HCT116 (cell line): Measurements from ENCODE around the gene LRRC1. TPM values are rescaled to one million over a fixed set of nuclear protein-coding genes. Genes with fewer than 3 reads are reported as not detected.
A peak's percentile ranks its signal among the peaks of the same experiment; 100 is the strongest.

Experiments
- ATAC-seq: fragments of 200-7000 bp; cut with Tn5 transposase; 2 replicates; pipeline ENCODE4 v1.9.1; 2020; ENCODE audit warnings: mild to moderate bottlenecking, moderate library complexity
- BruUV-seq: library from RNA; stranded (reverse); fragments of 400-500 nt; replicated peaks from 2 replicates; lab custom pipeline; 2021; lab: Mats Ljungman, UMichigan
- CTCF ChIA-PET: fragments of 300-600 bp; sonication (Branson Sonifier 250); formaldehyde crosslinking; loops from one replicate; lab custom pipeline; 2021; ENCODE audit warnings: antibody characterized with exemption; lab: Charles Lee
- POLR2A ChIA-PET: fragments of 300-600, 350-600 bp; sonication (Branson Sonifier 250); formaldehyde crosslinking; loops from one replicate; lab custom pipeline; 2021; ENCODE audit warnings: antibody characterized with exemption; lab: Charles Lee
- RAD21 ChIA-PET, 2 experiments: fragments of 300-600 bp; sonication (Branson Sonifier 250); formaldehyde crosslinking; loops; one replicate each; lab custom pipeline; 2023; ENCODE audit warnings: low total read pairs in 2 of 2; ENCODE audit not compliant: uncharacterized antibody in 2 of 2, unreplicated experiment in 2 of 2, low non-redundant PET in 1 of 2; lab: Charles Lee
- DNase-seq: peaks from one replicate; pipeline ENCODE4 v3.0.0-alpha.2; 2010; ENCODE audit warnings: low read depth, low spot score
- H2AFZ ChIP-seq: fragments of 200-600 bp; shearing (Covaris generic), sonication (generic); 2 replicates; pipeline ENCODE4 v1.6.1; 2017; ENCODE audit warnings: low read depth, mixed run types, mixed read lengths, antibody characterized with exemption, low read length; ENCODE audit not compliant: poor library complexity, severe bottlenecking
- H3K27ac ChIP-seq: 2 replicates; pipeline ENCODE4 v1.5.1; 2012; ENCODE audit warnings: low read depth, low read length
- H3K27me3 ChIP-seq: fragments of 200-600 bp; sonication (generic); 2 replicates; pipeline ENCODE4 v1.6.1; 2016; ENCODE audit warnings: mixed run types, low read length, mixed read lengths; ENCODE audit not compliant: insufficient read depth
- H3K36me3 ChIP-seq, 2 experiments: fragments of 200-500 bp in 1 of 2; fragments of 200-600 bp in 1 of 2; sonication (Bioruptor generic) in 1 of 2; sonication (generic) in 1 of 2; 2 replicates each; pipeline versions ENCODE4 v1.5.1 to v1.6.1; 2014 to 2016; ENCODE audit warnings: low read length in 2 of 2, inconsistent platforms in 1 of 2, mixed read lengths in 1 of 2, mixed run types in 1 of 2; ENCODE audit not compliant: insufficient read depth in 2 of 2, control insufficient read depth in 1 of 2
- H3K4me1 ChIP-seq, 2 experiments: fragments of 200-600 bp in 1 of 2; sonication (generic) in 1 of 2; 2 replicates each; pipeline versions ENCODE4 v1.5.1 to v1.6.1; 2012 to 2017; ENCODE audit warnings: low read length in 2 of 2, inconsistent platforms in 1 of 2, mild to moderate bottlenecking in 1 of 2, mixed read lengths in 1 of 2, mixed run types in 1 of 2, moderate library complexity in 1 of 2; ENCODE audit not compliant: insufficient read depth in 2 of 2, control insufficient read depth in 1 of 2
- H3K4me2 ChIP-seq: fragments of 200-600 bp; sonication (generic); 2 replicates; pipeline ENCODE4 v1.6.1; 2017; ENCODE audit warnings: mixed run types, low read length, mixed read lengths
- H3K4me3 ChIP-seq, 2 experiments: fragments of 200-600 bp in 1 of 2; sonication (generic) in 1 of 2; replicated peaks in 1 of 2; 2 replicates each; pipeline ENCODE4 v1.5.1; 2011 to 2016; ENCODE audit warnings: low read length in 2 of 2, control low read depth in 1 of 2, low read depth in 1 of 2, mild to moderate bottlenecking in 1 of 2, mixed read lengths in 1 of 2, mixed run types in 1 of 2
- H3K79me2 ChIP-seq: fragments of 200-600 bp; sonication (generic); 2 replicates; pipeline ENCODE4 v1.6.1; 2017; ENCODE audit warnings: mild to moderate bottlenecking, mixed run types, low read length, moderate library complexity, mixed read lengths; ENCODE audit not compliant: insufficient read depth
- H3K9ac ChIP-seq: fragments of 200-600 bp; sonication (generic); 2 replicates; pipeline ENCODE4 v1.6.1; 2016; ENCODE audit warnings: low read length, mixed read lengths
- H3K9me2 ChIP-seq: fragments of 200-600 bp; sonication (generic), shearing (Covaris generic); 2 replicates; pipeline ENCODE4 v1.6.1; 2017; ENCODE audit warnings: mixed run types, mild to moderate bottlenecking, moderate library complexity; ENCODE audit not compliant: insufficient read depth
- H3K9me3 ChIP-seq, 2 experiments: fragments of 200-500 bp in 1 of 2; fragments of 200-600 bp in 1 of 2; sonication (Bioruptor generic) in 1 of 2; sonication (generic) in 1 of 2; 2 replicates each; pipeline ENCODE4 v1.6.1; 2014 to 2017; ENCODE audit warnings: low read length in 2 of 2, mixed read lengths in 2 of 2, inconsistent platforms in 1 of 2, low read depth in 1 of 2, mild to moderate bottlenecking in 1 of 2, mixed run types in 1 of 2, moderate library complexity in 1 of 2; ENCODE audit not compliant: control insufficient read depth in 1 of 2, insufficient read depth in 1 of 2
- H4K20me1 ChIP-seq: fragments of 200-600 bp; sonication (generic), shearing (Covaris generic); 2 replicates; pipeline ENCODE4 v1.6.1; 2017; ENCODE audit warnings: mixed run types, mild to moderate bottlenecking, moderate library complexity; ENCODE audit not compliant: insufficient read depth
- ATF3 ChIP-seq: IDR thresholded peaks from 2 replicates; pipeline ENCODE4 v1.6.1; 2012
- CBX3 ChIP-seq: IDR thresholded peaks from 2 replicates; pipeline ENCODE4 v1.6.1; 2012; ENCODE audit warnings: low read depth
- CEBPB ChIP-seq: IDR thresholded peaks from 2 replicates; pipeline ENCODE4 v1.6.1; 2012; ENCODE audit warnings: low read depth
- ELF1 ChIP-seq: IDR thresholded peaks from 2 replicates; pipeline ENCODE4 v1.6.1; 2012; ENCODE audit warnings: low read depth, borderline replicate concordance
- MAX ChIP-seq: IDR thresholded peaks from 2 replicates; pipeline ENCODE4 v1.6.1; 2012
- REST ChIP-seq: IDR thresholded peaks from 2 replicates; pipeline ENCODE4 v1.6.1; 2012; ENCODE audit warnings: low read depth
- SIN3A ChIP-seq: IDR thresholded peaks from 2 replicates; pipeline ENCODE4 v1.6.1; 2012; ENCODE audit warnings: low read depth
- SP1 ChIP-seq: IDR thresholded peaks from 2 replicates; pipeline ENCODE4 v1.6.1; 2012; ENCODE audit warnings: low read depth
- SRF ChIP-seq: IDR thresholded peaks from 2 replicates; pipeline ENCODE4 v1.6.1; 2012; ENCODE audit warnings: low read depth
- ZBTB33 ChIP-seq: IDR thresholded peaks from 2 replicates; pipeline ENCODE4 v1.6.1; 2011; ENCODE audit warnings: mild to moderate bottlenecking, low read length, moderate library complexity; ENCODE audit not compliant: insufficient replicate concordance; ENCODE audit errors: extremely low read depth
- ZFX ChIP-seq: fragments of 450-650 bp; IDR thresholded peaks from 2 replicates; pipeline ENCODE4 v1.6.1; 2017
- intact Hi-C: fragments of 100-400 bp; cut with micrococcal nuclease; formaldehyde crosslinking; loops from 2 replicates; pipeline ENCODE4 v1.10.0; 2022
- total RNA-seq: library from RNA; stranded (reverse); gene quantifications from one replicate; pipeline ENCODE4 v1.2.1, GENCODE V29; 2021; ENCODE audit not compliant: unreplicated experiment

Gene LRRC1
- total RNA-seq, 1 experiment from 2014 or later = 19.8 TPM

GRCh38 chr6:53827531-53827930 is 32.7 kb downstream of the LRRC1 start:
- no peak overlapping the region for H3K4me3 ChIP-seq
- ChIA-PET CTCF (no interaction called here), RAD21 (no interaction called here), POLR2A (no interaction called here)
- ATAC-seq = no peak
- no peak overlapping the region for H2AFZ ChIP-seq
- H3K4me2 ChIP-seq = peak overlapping the region; percentile 39
- intact Hi-C loops = no loop called here
- peaks cover 5 to 45% of the 10 kb centered on the region in 2 experiments; a peak in 3 of 4 replicates for H3K4me1 ChIP-seq
- no peaks in the 10 kb centered on the region for H3K9me2 ChIP-seq
- no peaks in the 10 kb centered on the region for H3K9me3 ChIP-seq
- BruUV-seq = no TSS peak
- no peaks in the 10 kb centered on the region for H4K20me1 ChIP-seq
- no peaks in the 10 kb centered on the region for H3K36me3 ChIP-seq
- H3K79me2 ChIP-seq = peaks cover 90% of the 10 kb centered on the region
- TF ChIP-seq SP1 (no peak), MAX (no peak), ELF1 (no peak), ZBTB33 (no peak), REST (no peak), CEBPB (no peak), CBX3 (no peak), ZFX (no peak), SRF (no peak), ATF3 (no peak), SIN3A (no peak)
- H3K9ac ChIP-seq = no peak overlapping the region
- H3K27me3 ChIP-seq = no peaks in the 10 kb centered on the region
- H3K27ac ChIP-seq = no peak overlapping the region
- no peak for DNase-seq
